Measurements from ENCODE around the gene SPNS2.

- TF ChIP-seq POLR2AphosphoS5 (IDR thresholded peaks at IDR 0.05; ENCODE audit: insufficient read depth in 1 of 2, low read depth in 1 of 2) (no peak), CTCF (IDR thresholded peaks at IDR 0.05) (no peak)
Observed at GRCh38 chr17:4478318-4478830, 20.3 kb upstream of the SPNS2 start.

Measured in vagina (tissue), 2 donors.